HUES64 (cell line): ENCODE measurements around the gene SPAM1.

ENCODE experiments used
- H3K27ac ChIP-seq: 2 replicates; pipeline ENCODE4 v1.7.0; 2013; ENCODE audit warnings: low read depth, low read length, inconsistent platforms
- H3K27me3 ChIP-seq: 2 replicates; pipeline ENCODE4 v1.6.1; 2013; ENCODE audit warnings: mild to moderate bottlenecking, low read length; ENCODE audit not compliant: insufficient read depth
- H3K36me3 ChIP-seq: 2 replicates; pipeline ENCODE4 v1.6.1; 2013; ENCODE audit warnings: mild to moderate bottlenecking, low read length; ENCODE audit not compliant: insufficient read depth
- H3K4me1 ChIP-seq: 2 replicates; pipeline ENCODE4 v1.6.1; 2013; ENCODE audit warnings: mild to moderate bottlenecking, low read length, moderate library complexity; ENCODE audit not compliant: insufficient read depth
- H3K4me3 ChIP-seq: 2 replicates; pipeline ENCODE4 v1.5.1; 2013; ENCODE audit warnings: mild to moderate bottlenecking, low read length, moderate library complexity
- H3K9ac ChIP-seq: 2 replicates; pipeline ENCODE4 v1.6.1; 2013; ENCODE audit warnings: mild to moderate bottlenecking, low read depth, low read length
- H3K9me3 ChIP-seq: 2 replicates; pipeline ENCODE4 v1.6.1; 2013; ENCODE audit warnings: low read depth, low read length; ENCODE audit not compliant: insufficient read depth
- WGBS: fragments of 150-250, 120-280 bp; methylation state at CpG from one replicate; pipeline ENCODE4 v1.1.7; 2013; ENCODE audit warnings: missing lambda C conversion rate; 5-methylcytosine and 5-hydroxymethylcytosine counted together

The SPAM1 gene

DNA sequence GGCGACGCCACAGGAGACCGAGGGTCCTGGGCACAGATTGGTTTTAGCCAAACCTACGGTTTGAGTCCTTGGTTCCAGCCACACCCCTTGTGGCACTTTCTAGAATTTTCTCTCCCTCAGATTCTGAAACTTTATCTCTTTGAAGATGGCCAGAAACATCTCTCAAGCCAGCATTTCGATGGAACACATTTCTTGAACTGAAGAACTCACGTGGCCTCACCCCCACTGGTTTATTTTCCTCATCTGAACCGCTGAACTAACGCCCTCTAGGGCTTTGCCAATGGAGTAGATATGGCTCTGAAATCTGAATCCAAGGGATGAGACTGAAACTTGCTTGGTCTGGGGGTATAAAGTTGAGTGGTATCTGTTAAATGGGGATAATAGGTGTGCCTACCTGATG, 6.7 kb upstream of the SPAM1 start:
- Histone ChIP-seq H3K36me3 (no peaks in the 10 kb centered on the region), H3K27ac (no peak overlapping the region), H3K9ac (no peak overlapping the region), H3K9me3 (no peaks in the 10 kb centered on the region), H3K27me3 (no peaks in the 10 kb centered on the region), H3K4me1 (peaks cover 4% of the 10 kb centered on the region; the same call in 1 of the 2 replicates), H3K4me3 (no peak overlapping the region)
- 93% methylated on average over 8 of the region's 8 CpGs for WGBS

DNA sequence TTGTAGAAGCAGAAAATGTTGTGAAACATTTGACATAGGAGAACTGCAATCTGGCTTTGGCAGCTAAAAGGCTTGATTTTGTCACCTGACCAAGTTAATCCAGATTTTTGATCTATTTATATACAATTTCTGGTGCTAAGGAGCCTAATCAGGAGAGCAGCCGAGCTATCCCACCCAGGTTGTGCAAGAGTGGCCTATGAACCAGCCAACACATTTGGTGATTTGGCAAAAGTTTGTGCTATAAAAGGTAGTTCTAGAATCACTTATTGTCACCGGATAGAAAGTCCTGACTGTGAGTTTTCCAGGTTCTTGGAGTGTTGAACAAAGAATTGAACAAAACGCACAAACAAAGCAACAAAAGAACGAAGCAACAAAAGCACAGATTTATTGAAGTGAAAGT, 1.4 kb upstream of the SPAM1 start:
- Histone ChIP-seq H3K9me3 (no peaks in the 10 kb centered on the region), H3K36me3 (no peaks in the 10 kb centered on the region), H3K27ac (no peak overlapping the region), H3K4me1 (no peaks in the 10 kb centered on the region), H3K9ac (no peak overlapping the region), H3K4me3 (no peak overlapping the region), H3K27me3 (no peaks in the 10 kb centered on the region)
- 96% methylated on average over 4 of the region's 4 CpGs for WGBS

DNA sequence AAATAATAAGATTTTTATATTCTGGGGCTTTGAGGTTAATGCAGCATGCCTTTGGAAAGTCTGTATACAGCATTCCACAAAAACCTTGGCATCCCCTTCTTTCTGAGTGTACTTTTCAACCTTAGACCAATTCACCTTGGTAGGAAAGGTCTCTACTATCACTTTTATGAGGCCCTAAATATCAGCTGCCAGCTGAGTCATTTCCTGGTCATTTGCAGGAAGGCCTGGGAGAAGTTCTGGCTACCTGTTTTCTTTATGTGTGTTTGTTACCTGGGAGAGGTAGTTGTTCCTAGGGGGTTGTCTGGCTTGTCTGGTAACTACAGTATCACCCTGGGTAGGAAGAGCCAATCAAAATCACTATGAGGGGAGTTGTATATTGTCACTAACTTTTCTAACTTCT, 4.1 kb downstream of the SPAM1 start:
- Histone ChIP-seq H3K36me3 (no peaks in the 10 kb centered on the region), H3K27ac (no peak overlapping the region), H3K9ac (no peak overlapping the region)

DNA sequence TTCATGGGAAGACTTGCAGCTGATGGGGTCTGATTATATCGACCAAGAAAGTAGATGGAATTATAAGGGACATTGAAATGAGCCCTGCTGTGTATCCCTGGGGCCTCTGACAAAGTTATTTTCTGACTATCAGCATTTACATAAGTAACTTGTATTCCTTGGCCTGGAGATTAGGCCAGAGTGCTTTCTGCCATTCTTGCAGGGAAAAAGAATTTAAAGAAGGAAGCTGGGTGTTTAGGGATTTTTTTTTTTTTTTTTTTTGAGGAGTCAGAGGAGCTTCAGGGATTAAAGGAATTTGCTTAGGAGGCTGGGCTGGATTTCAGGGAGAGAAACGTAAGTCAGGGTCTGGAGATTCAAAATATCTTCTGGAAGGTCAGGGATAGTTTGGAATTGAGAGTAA, 4.6 kb downstream of the SPAM1 start:
- H3K27me3 ChIP-seq = no peaks in the 10 kb centered on the region
- H3K36me3 ChIP-seq = no peaks in the 10 kb centered on the region
- H3K4me3 ChIP-seq = no peak overlapping the region
- WGBS = 36% methylated on average over 2 of the region's 2 CpGs
- H3K9ac ChIP-seq = no peak overlapping the region
- peak overlapping the region; percentile 16; the same call in 1 of the 2 replicates for H3K27ac ChIP-seq
- peaks cover 16% of the 10 kb centered on the region for H3K4me1 ChIP-seq
- peaks cover 2% of the 10 kb centered on the region; the same call in 1 of the 2 replicates for H3K9me3 ChIP-seq

More for the DNA sequence above, 4.1 kb downstream of the SPAM1 start:
- Histone ChIP-seq H3K4me3 (no peak overlapping the region), H3K27me3 (no peaks in the 10 kb centered on the region), H3K9me3 (no peaks in the 10 kb centered on the region), H3K4me1 (peaks cover 16% of the 10 kb centered on the region)

DNA sequence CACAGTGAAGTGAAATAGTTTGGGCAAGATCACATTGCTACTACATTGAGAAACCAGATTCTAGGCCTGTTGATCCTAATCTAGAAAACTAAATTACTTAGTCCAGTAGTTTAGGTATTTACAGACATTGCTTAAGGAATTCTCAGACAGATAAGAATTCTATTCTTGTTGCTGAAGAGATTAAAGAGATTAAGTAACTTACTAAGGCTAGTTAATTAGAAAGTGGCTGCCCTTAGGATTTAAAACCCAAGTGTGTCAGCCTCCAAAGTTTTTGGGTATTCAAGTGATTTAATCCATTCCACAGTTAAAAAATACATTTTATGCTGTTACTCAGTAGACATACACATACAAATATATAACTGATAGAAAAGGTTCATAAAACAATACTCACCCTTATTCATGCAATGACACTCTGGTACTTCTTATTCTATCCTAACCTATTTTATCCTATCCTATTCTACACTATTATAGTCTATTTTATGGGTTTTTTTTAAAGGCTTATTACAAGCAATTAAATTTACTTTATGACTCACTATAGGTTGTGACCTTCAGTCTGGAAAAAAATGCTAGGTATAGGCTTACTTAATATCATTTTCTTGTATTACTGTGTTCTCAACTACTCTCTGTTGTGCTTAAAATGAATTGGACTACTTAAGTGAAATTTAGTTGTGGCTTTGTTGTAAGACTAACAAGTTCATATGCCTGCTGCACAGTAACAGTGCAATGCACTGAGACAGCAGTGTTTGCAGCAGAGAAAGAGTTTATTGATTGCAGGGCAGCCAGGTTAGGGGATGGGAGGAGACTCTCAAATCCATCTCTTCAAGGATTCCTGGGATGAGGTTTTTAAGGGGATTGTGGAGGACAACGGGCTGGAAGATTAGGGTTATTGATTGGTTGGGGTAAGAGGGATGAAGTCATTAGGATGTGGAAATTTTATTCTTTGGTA, 10.7 kb downstream of the SPAM1 start:
- no peak overlapping the region for H3K9ac ChIP-seq
- no peak overlapping the region for H3K27ac ChIP-seq
- no peaks in the 10 kb centered on the region for H3K36me3 ChIP-seq
- 0 out of 2 replicates have a peak, but pooled peaks cover 2% of the 10 kb centered on the region for H3K4me1 ChIP-seq
- no peak overlapping the region for H3K4me3 ChIP-seq
- 97% methylated on average over 1 of the region's 1 CpG for WGBS
- no peaks in the 10 kb centered on the region for H3K27me3 ChIP-seq
- peaks cover 11% of the 10 kb centered on the region; the same call in 1 of the 2 replicates for H3K9me3 ChIP-seq

DNA sequence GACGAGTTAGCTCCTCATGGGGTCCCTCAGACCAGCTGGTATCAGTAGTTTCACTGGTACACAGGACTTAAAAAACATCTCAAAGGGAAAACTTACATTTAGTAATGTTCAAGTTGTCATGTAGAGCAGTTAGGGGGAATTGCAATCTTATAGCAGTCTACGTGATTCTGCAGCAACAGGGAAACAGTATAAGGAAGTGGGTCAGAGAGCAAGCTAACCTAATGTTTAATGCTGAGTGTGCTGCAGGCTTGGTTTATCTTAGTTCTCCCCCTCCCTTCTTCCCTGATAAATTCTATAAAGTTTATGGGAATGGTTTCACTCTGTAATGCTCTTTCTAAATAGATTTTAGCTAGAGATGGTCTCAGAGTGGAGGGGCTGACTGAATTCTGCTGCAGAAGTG, 11.3 kb downstream of the SPAM1 start:
- Histone ChIP-seq H3K9ac (no peak overlapping the region), H3K27ac (no peak overlapping the region), H3K4me3 (no peak overlapping the region), H3K9me3 (peaks cover 11% of the 10 kb centered on the region; the same call in 1 of the 2 replicates), H3K36me3 (no peaks in the 10 kb centered on the region), H3K4me1 (peaks cover 9% of the 10 kb centered on the region), H3K27me3 (no peaks in the 10 kb centered on the region)
- 92% methylated on average over 2 of the region's 2 CpGs for whole genome bisulfite sequencing

DNA sequence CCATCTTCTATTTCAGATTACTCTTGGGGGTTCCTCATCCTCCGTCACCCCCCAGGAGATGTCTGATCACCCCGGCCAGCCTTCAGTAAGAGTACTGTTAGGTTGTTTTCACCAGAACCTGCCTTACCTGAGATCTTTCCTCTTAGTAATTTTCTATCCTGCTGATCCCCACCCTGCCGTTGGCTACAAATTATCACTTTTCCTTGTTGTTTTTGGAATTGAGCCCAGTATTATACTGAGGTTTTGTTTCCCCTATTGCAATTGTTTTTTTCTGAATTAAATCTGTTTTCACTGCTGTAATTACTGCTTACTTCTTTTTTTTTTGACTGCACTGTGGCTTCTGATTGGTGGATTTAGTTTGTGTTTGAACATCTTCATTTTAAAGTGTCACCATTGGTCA, 14.7 kb downstream of the SPAM1 start:
- Histone ChIP-seq H3K4me3 (no peak overlapping the region), H3K9me3 (peaks cover 8% of the 10 kb centered on the region; the same call in 1 of the 2 replicates), H3K27ac (no peak overlapping the region), H3K27me3 (no peaks in the 10 kb centered on the region), H3K9ac (no peak overlapping the region), H3K4me1 (peaks cover 41% of the 10 kb centered on the region), H3K36me3 (no peaks in the 10 kb centered on the region)
- WGBS = 92% methylated on average over 2 of the region's 3 CpGs

DNA sequence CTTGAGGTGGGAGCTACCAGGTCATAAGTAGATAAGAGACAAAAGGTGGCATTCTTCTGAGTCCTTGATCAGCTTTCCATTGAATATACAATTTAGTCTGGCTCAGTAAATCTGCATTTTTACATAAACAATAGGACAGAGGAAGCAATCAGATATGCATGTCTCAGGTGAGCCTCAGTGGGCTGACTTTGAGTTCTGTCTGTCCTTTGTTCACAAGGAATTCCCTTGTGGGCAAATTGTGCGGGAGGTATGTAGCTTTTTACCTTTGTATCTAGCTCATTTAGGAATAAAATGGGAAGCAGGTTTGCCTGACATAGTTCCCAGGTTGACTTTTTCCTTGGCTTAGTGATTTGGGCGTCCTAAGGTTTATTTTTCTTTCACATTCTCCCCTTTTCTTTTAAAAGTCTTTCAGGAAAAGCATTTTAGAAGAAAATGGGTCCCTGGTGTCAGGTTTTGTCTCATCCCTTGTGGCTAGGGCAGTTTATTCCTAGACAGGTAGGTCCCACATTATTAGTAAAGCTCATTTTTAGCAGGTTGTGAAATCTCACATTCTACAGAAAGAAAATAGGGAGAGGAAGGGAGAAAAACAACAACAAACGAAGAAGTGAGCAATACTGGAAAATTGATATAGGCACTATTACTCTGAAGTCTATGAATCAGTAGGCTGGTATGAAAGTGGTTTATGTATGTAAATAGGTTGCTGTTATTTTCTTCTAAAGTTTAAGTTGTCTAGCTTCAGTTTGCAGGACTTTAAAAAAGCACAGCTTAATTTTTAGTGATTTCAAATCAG, 16.5 kb downstream of the SPAM1 start:
- Histone ChIP-seq H3K4me1 (peaks cover 59% of the 10 kb centered on the region), H3K27ac (peak overlapping the region; percentile 76), H3K36me3 (no peaks in the 10 kb centered on the region), H3K9ac (peak overlapping the region; percentile 48), H3K27me3 (no peaks in the 10 kb centered on the region), H3K9me3 (no peaks in the 10 kb centered on the region), H3K4me3 (no peak overlapping the region)
- 69% methylated on average over 3 of the region's 3 CpGs for WGBS

DNA sequence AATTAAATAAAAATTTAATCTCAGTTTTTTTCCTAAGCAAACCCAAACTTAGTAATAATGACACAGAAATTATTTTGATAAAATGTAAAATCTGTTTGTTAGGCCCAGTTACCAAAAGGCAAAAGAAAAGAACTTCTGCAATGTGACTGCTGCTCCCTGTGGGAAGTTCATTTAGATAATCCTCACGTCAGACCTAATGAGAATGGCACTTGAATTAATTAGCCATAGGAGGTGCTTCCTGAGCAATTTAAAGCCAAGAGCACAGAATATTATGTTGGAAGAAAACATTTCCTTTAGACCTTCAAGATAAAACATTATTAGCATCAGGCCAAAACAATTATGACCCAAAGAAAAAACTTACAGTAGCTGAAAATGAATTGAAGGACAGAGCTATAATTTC, 19.4 kb downstream of the SPAM1 start:
- WGBS = 6% methylated on average over 1 of the region's 1 CpG
- H3K4me1 ChIP-seq = peaks cover 80% of the 10 kb centered on the region
- no peaks in the 10 kb centered on the region for H3K36me3 ChIP-seq
- no peak overlapping the region; the same call in 1 of the 2 replicates for H3K4me3 ChIP-seq
- H3K9ac ChIP-seq = no peak overlapping the region; the same call in 1 of the 2 replicates
- H3K27ac ChIP-seq = no peak overlapping the region
- no peaks in the 10 kb centered on the region for H3K27me3 ChIP-seq
- no peaks in the 10 kb centered on the region for H3K9me3 ChIP-seq

DNA sequence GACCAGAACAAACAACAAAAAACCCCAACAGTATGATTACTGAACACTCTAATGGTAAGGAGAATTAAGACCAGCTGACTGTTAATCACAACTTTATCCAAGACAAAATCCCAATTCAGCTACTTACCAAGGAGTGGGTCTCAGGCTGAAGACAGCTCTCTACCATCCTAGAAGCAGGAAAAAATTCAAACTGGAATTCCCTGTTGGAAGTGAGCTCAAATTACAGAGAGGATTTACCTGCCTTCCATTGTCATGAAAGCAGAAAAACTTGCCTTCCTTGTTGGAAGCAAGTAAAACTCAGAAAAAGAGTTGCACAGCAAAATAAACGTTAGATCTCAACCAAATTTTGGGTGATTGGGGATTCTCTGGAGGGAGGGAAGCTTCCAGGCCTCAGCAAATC, 20.9 kb downstream of the SPAM1 start:
- Histone ChIP-seq H3K27me3 (no peaks in the 10 kb centered on the region), H3K27ac (peak overlapping the region; percentile 52), H3K9me3 (no peaks in the 10 kb centered on the region), H3K4me3 (peak overlapping the region; percentile 21; the same call in 1 of the 2 replicates), H3K36me3 (no peaks in the 10 kb centered on the region), H3K4me1 (peaks cover 76% of the 10 kb centered on the region), H3K9ac (no peak overlapping the region)
- 47% methylated on average over 1 of the region's 1 CpG for WGBS

DNA sequence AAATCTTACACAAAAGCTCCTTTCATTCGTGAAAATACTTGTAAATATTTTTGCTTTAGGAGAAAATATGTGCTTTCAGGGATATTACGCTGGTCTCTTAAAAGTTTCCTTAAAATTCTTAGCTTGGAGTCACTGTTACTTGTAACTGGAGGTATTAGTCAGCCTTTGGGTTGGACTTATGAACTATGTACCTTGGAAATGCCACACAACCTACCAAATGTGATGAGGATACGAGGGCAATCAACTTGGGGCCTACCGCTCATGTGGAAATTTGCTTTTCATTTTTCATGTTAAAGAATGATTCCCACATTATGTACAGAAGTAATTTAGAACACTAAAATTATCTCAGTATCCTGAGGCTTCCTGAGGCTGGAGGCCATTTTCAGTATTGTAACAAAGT, 23.1 kb downstream of the SPAM1 start:
- Histone ChIP-seq H3K9ac (no peak overlapping the region), H3K27ac (no peak overlapping the region), H3K9me3 (no peaks in the 10 kb centered on the region), H3K4me3 (no peak overlapping the region), H3K36me3 (no peaks in the 10 kb centered on the region), H3K27me3 (no peaks in the 10 kb centered on the region), H3K4me1 (peaks cover 54% of the 10 kb centered on the region)
- 91% methylated on average over 2 of the region's 4 CpGs for WGBS
